A172 (cell line): ENCODE measurements around the gene POC1A. TPM values are rescaled to one million over a fixed set of nuclear protein-coding genes. Genes with fewer than 3 reads are reported as not detected.

ENCODE experiments used
- DNase-seq: peaks from one replicate; pipeline ENCODE4 v3.0.0-alpha.2; 2015; ENCODE audit warnings: low spot score
- total RNA-seq: library from RNA; depleted of rRNA; stranded (reverse); fragments of >200 nt; shearing (Covaris generic); gene quantifications from 2 replicates; pipeline ENCODE4 v1.2.3, GENCODE V29; 2014

Gene POC1A
- total RNA-seq, 1 experiment from 2014 or later = 19.0 TPM

DNA sequence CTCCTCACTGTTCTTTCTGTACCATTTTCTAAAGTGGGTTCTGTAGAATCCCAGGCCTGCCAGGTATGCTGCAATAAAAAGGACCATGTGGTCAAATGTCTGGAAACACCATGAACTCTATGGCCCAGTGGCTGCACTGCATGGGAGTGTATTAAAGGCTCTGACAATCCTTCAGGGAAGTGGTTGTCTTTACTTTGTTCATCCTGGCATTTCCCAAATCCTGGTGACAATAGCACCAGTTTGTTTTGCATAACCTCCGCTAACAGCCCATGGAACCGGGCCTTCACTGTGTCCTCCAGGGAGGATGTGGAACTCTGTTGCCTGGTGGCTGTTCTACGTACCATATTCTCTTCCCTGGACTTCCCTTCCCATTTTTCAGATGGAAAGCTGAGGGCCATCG, 86.7 kb downstream of the POC1A start:
- no peak for DNase-seq

DNA sequence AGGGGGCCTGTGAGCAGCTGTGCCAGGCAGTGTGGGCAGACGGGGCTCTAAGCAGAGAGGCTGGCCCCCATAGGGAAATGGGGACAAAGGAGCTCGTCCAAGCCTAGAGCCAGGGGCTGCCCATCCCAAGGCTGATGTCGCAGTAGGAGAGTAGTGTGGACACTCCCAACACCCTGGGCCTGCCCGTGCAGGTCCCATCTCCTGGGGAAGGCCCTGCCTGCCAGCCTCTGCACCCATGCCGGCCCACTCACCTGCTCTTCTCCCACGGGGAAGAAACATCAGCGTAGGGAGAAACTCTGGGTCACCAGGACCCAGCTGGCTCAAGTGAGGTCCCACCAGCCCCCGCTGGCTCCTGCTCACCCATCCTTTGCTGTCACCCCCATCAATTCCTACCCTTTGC, 87.2 kb downstream of the POC1A start:
- DNase-seq = no peak

DNA sequence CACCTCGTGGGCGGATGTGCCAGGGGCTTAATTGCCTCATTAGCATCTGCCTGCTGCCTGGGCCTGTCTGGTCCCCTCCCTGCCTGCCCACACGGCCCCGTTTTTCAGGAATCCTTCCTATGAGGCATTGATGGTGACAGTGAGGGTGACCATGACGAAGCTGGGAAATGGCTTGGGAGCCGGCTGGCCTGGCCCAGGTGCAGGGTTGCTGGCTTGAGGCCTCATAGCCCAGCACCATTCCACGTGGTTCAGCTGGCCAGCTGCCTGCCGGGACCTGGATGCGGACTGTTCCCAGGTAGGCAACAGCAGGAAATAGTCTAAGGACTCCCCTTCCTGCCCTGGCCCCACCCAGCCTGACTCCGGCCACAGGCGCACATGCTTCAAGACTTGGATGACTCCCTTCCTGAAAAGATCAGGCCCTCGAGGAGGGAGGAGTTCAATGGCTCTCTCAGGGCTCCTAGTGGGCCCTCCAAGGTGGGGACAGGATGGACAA, 88.9 kb downstream of the POC1A start:
- no peak for DNase-seq

DNA sequence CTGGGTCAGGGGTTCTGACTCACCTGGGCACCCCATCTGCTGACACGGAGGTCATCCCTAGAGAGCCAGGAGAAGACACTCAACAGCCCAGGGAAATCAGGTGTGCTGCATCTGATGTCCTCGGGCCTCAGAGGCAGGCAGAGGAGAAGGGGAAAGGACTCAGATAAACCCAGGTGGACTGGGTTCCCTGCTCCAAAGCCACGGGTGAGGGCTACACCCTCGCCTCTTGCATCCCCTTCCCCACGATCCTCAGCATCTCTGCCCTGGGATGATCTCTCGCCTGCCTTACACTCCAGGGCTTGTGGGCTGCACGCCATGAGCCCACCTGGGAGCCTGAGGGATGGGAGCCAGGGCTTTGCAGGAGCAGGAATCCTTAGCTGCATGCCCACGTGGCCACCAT, 89.7 kb downstream of the POC1A start:
- no peak for DNase-seq

DNA sequence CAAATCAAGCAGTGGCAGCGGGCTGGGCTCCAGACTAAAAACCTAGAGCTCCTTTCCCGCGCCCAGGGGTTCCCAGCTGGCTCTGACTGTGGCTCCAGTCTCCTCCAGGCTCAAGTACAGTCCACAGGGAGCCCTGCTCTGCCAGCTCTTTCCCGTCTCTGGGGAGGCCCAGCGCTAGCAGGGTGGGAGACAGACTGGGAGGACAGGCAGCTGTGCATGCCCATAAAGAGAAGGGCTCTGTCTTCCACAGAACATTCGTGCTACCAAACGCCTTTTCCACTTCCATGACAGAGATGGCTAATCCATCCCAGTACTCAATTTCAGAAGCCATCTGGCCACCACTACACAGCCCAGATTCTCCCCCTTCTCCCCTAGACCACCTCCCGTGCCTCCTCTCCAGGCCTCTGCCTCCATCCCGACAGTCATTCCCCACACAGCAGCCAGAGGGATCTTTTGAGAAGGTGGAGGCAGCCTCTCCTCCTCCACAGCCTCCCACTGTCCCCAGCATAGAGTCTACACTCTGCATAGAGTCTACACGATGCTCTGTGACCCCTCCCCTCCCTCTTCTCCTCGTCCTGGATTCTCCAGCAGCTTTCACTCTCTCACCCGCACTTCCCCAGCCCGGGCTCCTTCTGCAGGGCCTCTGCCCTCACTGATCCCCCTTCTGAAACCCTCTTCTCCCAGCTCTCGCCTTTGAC, 91.0 kb downstream of the POC1A start:
- no peak for DNase-seq

DNA sequence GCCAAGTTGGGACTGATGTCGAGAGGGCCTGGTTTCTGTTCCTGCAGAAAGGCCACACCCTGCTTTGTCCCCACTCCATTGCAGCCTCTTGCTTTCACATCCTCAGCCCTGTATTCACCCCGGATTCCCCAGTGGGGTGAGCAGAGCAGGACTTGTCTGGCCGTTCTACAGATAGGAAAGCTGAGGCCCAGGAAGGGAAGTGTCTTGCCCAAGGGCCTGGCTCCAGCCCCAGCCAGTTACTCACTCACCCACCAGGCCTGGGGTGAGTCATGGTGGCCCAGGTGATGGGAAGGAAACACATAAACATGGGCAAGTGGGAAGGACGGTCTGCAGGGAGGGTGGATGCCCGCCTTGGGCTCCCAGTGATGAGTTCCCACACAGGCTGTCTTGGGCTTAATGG, 91.7 kb downstream of the POC1A start:
- peak; percentile 88 for DNase-seq

DNA sequence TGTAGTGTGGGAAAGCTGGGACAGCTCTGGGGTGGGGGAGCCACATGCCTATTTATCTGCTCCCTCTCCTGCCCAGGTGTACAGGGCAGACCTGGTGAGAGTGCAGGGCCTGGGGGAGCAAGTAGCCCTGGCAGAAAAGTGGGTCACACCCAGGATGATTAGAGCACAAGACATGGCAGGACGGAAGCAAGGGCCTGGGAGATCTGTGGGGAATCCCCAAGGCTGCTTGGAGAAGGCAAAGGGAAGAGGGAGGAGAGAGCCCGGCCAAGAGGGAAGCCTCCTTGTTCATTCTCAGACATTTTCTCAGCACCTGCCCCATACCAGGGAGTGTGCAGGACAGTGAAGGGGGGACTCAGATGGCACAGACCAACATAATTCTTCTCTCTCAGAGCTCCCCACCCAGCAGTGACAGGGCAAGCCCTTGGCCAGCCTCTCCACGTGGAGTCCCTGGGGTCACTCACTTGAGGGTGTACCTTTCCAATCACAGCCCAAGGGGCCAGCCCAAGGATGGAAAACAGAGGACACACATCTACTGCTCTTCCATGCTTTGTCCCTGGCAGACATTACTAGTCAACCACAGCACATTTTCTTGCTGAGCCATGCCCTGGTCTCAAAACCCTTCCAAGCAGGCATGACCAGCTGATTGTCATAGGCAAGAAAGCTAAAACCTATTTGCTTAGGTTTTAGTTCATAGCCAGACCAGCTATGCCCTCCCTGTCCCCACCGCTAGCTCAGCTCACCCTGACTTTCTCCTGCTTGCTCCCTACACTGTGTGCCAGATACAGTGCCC, 92.9 kb downstream of the POC1A start:
- DNase-seq = peak; percentile 29

DNA sequence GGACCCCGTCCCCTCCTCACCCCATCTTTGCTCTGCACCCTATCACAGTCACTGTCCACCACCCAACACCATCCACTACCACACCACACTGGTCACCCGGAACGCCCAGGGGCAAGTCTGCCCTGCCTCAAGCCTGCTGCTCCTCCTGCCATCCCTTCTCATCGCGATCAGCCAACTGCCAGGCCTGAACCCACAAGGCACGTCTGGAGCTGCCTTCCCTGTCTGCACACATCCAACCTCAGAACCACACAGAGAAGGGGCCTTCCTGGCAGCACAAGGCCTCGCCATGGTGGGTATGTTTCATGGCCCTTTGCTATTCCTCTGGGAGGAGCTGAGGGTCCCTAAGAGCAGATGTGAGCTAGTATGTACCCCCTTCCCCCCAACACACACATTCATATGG, 94.4 kb downstream of the POC1A start:
- DNase-seq = no peak

DNA sequence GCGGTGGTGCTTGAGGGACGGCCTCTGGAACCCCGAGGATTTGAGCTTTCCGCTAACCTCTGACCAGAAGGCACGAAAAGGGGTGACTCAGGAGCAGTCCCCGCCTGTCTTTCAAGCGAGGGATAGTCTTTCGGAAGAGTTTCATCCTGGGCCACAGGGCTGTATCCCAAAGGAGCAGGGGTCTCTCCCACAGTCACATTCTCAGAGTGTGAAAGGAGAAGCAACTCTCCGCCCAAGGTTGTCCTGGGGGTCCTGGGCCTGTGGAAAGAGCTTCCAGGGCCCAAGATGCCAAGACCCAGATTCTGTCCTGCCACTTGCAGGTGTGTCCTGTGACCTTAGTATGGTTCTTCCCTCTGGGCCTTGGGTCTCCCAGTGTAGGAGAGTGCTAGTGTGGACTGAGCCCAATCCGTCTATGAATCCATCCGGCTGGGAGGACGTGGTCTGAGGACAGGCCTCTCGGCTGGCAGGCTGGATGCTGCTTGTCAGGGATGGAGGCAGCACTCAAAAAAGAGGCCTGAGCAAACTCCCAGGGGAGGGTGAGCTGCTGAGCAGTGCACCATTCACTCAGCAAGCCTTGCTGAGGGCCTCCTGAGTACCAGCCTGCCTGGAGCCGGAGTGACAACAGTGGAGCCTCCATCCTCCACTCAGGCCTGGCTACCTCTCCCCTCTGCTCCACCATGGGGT, 96.3 kb downstream of the POC1A start:
- DNase-seq = no peak

DNA sequence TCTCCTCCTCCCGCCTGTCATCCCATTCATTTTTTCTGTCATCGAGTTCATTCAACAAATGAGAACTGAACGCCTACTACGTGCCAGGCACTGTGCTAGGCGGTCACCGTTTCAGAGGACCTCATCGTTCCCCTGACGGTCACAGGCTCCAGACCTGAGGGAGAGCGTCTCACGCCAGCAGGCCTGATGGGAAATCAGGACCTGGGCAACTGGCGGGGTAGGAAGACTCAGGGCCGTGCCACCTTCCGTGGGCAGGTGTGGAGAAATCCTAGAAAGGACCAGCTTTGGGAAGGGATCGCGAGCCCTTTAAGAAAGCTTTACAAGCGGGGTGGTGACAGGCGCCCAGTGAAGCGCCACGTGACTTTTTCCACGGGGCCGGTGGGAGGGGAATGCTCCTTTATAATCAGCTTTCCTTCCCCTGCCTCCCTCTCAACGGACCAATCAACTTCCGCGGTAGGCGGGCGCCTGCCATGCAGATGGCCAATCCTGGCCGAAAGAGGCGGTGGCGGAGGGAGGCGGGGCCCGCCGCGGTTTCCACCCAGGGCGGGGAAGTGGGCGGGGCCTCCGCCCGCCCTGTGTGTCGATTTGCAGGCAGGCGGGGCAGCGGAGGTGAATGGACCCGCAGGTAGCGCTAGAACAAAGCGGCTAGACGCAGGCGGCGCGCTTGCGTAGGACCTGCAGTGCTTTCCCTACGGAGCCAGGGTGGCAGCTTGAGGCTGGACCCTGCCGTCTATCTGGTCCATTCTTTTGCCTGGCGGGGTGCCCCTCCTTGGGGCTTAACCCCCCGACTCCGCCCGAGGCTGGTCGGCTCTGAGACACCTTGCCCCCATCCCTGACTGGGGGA, 97.0 kb downstream of the POC1A start:
- peak; percentile 97 for DNase-seq

DNA sequence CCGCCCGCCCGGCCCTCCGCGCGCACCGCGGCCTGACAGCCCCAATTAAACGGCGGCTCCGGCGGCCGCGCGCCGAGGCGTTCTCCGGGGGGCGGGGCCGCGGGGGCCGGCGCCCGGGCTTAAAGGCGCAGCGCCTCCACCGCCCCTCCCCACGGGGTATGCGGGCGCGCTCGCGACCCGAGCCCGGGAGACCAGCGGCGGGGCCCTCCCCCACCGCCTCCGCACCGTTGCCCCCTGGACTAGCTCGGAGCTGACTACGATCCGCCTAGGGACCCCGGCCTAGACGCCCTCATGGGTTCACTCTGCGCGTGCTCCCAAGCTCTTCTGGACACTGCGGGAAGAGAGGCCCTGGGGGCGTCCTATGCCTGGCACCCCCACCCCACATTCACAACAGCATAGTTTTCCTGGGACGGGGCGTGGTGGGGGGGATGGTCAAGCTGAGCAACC, 97.7 kb downstream of the POC1A start, which contains the start of gene DUSP7:
Gene DUSP7 (minus strand): TSS at position 51 of the 447 bp plus-strand sequence. CDS start 205 bp downstream, outside the sequence.
- peak; percentile 22 for DNase-seq

DNA sequence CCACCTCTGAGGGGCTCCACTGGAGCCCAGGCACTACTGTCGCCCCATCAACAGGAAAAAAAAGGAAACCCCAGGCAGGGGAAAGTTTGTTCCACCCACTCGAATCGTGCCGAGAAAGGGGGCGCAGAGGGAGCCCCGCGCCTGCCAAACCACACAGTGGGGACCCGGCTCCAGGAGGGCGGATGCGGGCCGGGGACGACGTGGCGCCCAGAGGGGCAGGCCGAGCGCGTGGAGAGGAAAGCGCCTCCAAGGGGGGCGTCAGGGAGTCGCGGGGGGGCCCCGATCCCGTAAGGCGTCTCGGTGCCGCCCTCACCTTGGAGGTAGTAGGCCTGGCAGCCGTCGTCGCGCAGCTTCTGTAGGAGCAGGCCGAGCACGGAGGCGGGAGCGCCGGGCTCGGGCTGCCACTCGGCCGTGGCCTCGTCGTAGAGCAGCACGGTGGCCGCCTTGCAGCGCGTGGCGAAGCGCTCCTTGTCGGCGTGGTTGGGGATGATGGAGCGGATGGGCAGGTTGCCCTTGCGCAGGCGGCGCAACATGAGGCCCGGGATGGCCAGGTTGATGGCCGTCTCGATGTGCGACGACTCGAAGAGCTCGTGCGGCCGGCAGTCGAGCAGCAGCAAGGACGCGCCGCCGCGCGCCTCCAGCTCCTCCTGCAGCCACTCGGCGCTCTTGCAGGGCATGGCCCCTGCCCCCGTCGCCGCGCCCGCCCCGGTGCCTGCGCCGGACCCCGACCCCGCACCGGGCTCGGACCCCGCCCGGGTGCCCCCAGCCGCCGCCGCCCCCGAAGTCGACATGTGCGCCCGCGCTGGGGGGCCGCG, 98.5 kb downstream of the POC1A start:
- peak; percentile 22 for DNase-seq

DNA sequence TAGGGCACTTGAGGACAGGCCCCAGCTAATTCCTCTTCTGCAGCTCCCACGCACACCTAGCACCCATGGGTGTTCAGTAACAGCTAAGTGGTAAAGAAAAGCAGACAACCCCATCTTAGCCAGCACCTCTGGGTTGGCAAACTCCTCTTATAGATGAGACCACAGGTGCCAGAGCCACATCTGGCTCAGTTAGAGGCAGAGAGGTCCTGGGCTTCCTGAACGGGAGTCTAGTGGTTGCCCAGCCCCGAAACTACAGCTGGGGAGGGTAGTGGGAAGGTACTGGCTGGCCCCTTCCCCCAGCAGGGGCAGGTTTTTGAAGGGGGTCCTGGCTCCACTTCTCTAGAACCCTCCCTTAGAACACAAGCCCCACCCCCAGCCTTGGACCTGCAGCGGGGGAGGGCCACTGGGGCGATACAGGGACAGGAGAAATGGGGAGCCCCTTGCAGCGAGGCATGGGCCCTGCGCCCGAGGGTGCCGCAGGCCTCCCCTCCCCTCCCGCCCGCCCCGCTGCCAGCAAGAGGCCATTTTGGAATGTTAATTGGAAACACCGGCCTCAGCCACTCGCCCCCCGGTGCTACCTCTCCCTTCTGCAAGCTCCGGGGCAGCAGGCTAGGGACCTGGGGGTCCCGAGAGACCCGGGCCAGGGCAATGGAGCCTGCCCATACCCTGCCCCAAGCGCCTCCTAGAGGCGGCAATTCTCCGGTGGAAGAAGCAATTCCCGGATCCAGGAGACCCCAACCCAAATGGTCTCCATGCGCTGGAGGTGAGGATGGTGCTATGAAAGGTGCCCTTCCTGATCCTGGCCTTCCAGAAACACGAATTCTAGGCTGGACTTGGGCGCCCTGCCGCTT, 99.3 kb downstream of the POC1A start:
- no peak for DNase-seq

DNA sequence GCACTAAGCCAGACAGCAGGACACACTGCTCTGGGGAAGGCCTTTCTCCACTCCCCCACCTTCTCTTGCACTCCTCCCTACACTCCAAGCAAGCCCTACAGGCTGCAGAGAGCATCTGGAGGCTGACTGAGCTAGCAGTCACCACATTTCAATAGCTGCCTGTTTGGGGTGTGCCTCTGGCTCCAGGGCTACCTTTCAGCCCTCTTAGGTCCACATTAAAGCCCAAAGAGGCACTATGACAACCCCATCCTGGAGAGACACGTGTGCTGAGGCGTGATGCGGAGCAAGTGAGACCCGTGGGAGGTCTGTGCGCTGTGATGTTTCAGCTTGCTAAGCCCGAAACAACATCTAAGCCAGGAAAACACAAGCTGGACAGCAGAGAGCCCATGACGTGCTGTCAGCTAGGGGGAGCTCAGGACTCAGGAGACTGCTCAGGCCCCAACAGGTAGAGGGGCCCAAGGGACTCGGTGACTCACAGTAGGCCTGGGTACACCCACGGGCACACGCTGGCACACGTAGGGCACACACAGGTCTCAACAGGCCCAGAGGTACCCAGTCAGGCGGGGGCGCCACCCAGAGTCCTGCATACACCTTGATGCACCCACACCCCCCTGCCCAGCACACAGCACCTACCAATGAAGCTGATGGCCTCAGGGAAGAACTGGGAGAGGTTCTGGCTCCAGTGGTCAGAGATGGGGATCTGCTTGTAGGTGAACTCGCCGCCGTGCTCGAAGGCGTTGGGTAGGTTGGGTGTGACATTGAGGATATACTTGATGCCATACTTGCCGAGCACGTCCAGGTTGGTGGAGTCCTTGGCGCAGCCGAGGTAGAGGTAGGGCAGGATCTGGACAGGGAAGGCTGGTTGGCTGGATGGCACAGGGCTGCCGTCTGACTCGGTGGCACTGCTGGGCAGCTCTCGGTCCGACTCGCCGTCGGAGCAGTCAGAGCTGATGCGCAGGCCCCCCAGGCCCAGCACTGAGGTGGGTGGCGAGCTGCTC, 100.6 kb downstream of the POC1A start:
- DNase-seq = peak; percentile 22

DNA sequence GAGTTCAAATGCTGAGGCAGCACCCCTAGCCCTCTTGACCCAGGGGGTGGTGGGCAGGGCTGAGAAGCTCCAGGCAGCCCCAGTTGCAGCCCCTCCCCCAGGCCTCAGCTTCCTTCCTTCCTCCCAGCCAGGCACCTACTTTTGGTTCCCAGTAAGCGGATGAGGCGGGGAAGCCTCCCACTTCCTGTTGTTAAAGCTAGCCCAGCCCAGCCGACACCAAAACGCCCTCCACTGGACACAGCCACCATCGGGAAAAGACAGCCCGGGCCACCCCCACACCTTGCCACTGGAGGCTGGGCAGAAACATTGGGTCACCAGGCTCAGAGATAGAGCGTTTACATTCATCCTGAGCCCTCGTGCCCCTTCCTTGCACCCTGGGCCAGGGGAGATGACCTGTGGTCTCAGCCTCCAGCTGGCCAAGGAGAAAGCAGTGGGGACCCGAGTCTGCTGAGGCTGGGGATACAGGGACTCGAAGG, 101.4 kb downstream of the POC1A start:
- peak; percentile 89 for DNase-seq

DNA sequence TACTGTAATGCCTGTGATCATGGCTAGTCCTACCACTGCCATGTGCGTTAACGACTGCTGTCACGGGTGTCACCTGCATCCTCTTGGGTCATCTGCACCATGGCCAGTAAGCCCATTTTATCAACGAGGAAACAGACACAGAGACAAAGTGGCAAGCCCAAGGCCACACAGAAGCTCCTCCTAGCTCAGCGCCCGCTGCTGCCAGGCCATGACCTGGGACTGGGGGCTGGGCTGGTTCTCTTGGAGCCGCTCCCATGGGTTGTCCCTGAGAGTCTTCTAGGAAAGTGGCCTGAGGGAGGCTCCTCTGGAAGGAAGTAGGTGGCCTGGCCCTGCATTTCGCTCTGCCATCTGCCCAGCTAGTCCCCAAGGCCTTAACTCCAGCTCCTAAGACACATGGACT, 102.8 kb downstream of the POC1A start:
- DNase-seq = no peak

DNA sequence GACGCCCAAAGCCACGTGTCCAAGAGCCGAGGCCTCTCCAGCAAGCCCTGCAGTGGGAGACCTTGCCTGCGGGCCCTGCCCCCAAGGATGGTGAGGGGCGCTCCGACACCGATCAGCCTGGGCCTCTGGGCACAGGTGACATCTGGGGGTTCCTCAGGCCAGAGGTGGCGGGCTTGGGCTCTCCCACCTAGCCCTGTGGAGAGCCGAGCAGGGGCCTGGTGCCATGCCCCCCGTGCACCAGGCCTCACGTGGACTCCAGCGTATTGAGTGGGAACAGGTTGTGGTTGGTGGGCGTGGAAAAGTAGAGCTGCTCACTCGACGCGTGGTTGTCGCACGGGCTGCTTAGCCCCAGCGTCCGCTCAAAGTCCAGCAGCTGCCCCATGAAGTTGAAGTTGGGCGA, 103.7 kb downstream of the POC1A start:
- no peak for DNase-seq

DNA sequence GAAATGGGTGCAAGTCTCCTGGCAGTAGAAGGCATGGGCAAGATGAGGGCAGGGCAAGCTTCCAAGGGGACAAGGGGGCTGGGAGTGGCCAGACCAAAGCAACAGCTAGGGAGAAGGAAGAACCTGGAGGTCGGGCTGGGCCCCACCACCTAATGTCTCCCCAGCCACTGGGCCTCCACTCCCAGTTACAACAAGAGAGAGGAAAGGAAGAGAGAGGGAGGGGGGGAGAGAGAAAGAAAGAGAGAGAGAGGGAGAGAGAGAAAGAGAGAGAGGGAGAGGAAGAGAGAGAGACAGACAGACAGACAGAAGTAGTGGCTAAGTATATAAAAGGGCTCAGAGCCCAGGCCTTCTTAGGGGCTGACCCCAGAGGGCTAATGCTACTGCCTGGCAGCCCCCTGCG, 104.7 kb downstream of the POC1A start:
- DNase-seq = no peak
